HepG2 (cell line): ENCODE measurements around the gene NR2F1. TPM values are rescaled to one million over a fixed set of nuclear protein-coding genes. Genes with fewer than 3 reads are reported as not detected.

ENCODE experiments used
- BHLHE40 ChIP-seq: IDR thresholded peaks from 2 replicates; pipeline ENCODE4 v1.6.1; 2011; ENCODE audit warnings: low read length, improper control_type of control experiment
- CREB1 ChIP-seq, 2 experiments: fragments of 450-650 bp in 1 of 2; IDR thresholded peaks; 2 replicates each; pipeline ENCODE4 v1.6.1; 2016 to 2017; ENCODE audit warnings: control low read depth in 1 of 2, mild to moderate bottlenecking in 1 of 2, missing compliant biosample characterization in 1 of 2, missing genetic modification characterization in 1 of 2
- HNRNPK ChIP-seq: fragments of 200-400 bp; formaldehyde crosslinking; IDR thresholded peaks from 2 replicates; pipeline ENCODE4 v1.6.1; 2018; ENCODE audit warnings: low read length, low read depth, moderate library complexity, mild to moderate bottlenecking; ENCODE audit not compliant: poor library complexity, severe bottlenecking
- ISX ChIP-seq: sonication (generic); formaldehyde crosslinking; conservative IDR thresholded peaks from 2 replicates; pipeline ENCODE4 v1.5.0; 2020; ENCODE audit warnings: missing genetic modification reagents
- MIER3 ChIP-seq: IDR thresholded peaks from 2 replicates; pipeline ENCODE4 v1.6.1; 2016; ENCODE audit warnings: missing compliant biosample characterization, borderline replicate concordance
- NBN ChIP-seq: fragments of 450-650 bp; conservative IDR thresholded peaks from 2 replicates; pipeline ENCODE4 v1.6.1; 2017
- PBX3 ChIP-seq: sonication (generic); formaldehyde crosslinking; IDR thresholded peaks from 2 replicates; pipeline ENCODE4 v1.8.1; 2023; ENCODE audit warnings: missing genetic modification reagents, inconsistent platforms, borderline replicate concordance
- PCBP2 ChIP-seq: fragments of 200-400 bp; formaldehyde crosslinking; optimal IDR thresholded peaks from 2 replicates; pipeline ENCODE3; 2018; ENCODE audit warnings: low read length, low read depth; ENCODE audit not compliant: poor library complexity, severe bottlenecking
- POLR2AphosphoS5 ChIP-seq: IDR thresholded peaks from 2 replicates; pipeline ENCODE4 v1.6.1; 2012; ENCODE audit warnings: low read depth, low read length
- RXRB ChIP-seq: IDR thresholded peaks from 2 replicates; pipeline ENCODE4 v1.6.1; 2016; ENCODE audit warnings: borderline replicate concordance, missing genetic modification reagents, missing compliant biosample characterization
- STAT5B ChIP-seq: sonication (generic); formaldehyde crosslinking; IDR thresholded peaks from 2 replicates; pipeline ENCODE4 v1.4.0; 2020; ENCODE audit warnings: missing genetic modification reagents
- YEATS2 ChIP-seq: sonication (generic); formaldehyde crosslinking; IDR thresholded peaks from 2 replicates; pipeline ENCODE4 v1.4.0; 2020; ENCODE audit warnings: missing genetic modification reagents, borderline replicate concordance
- ZHX1 ChIP-seq: sonication (generic); formaldehyde crosslinking; IDR thresholded peaks from 2 replicates; pipeline ENCODE4 v1.8.1; 2022; ENCODE audit warnings: low read depth, mild to moderate bottlenecking, missing genetic modification reagents
- ZNF567 ChIP-seq: sonication (generic); formaldehyde crosslinking; IDR thresholded peaks from 2 replicates; pipeline ENCODE4 v1.8.1; 2023; ENCODE audit warnings: mild to moderate bottlenecking, missing genetic modification reagents, borderline replicate concordance
- polyA plus RNA-seq, 8 experiments: library from polyadenylated mRNA; depleted of rRNA in 3 of 8; stranded (reverse) in 7 of 8; unstranded in 1 of 8; fragments of >200 nt; fragmentation: Illumina TruSeq in 4 of 8; extraction: Trizol in 4 of 8; gene quantifications; 2 replicates each; pipeline versions ENCODE4 v1.2.1 to v1.2.3, GENCODE V29; 2011 to 2016; ENCODE audit warnings: low read depth in 4 of 8, missing spikeins in 1 of 8, mixed read lengths in 1 of 8; ENCODE audit not compliant: insufficient read depth in 1 of 8
- total RNA-seq, 5 experiments: library from RNA; depleted of rRNA; stranded (reverse); fragments of >200 nt; fragmentation: Illumina TruSeq; extraction: Trizol; gene quantifications; 2 replicates each; pipeline ENCODE4 v1.2.3, GENCODE V29; 2016; ENCODE audit warnings: low read depth in 1 of 5
- TF ChIP-seq, protein P1 (sequence below): sonication (generic); formaldehyde crosslinking; IDR thresholded peaks from 2 replicates; pipeline ENCODE4 v1.4.0; 2020; ENCODE audit warnings: missing genetic modification reagents
- TF ChIP-seq, protein P2 (sequence below): sonication (generic); formaldehyde crosslinking; IDR thresholded peaks from 2 replicates; pipeline ENCODE4 v1.5.0; 2020; ENCODE audit warnings: missing genetic modification reagents, mild to moderate bottlenecking, borderline replicate concordance
- TF ChIP-seq, protein P3 (sequence below): sonication (generic); formaldehyde crosslinking; IDR thresholded peaks from 2 replicates; pipeline ENCODE4 v1.8.0; 2022; ENCODE audit warnings: mild to moderate bottlenecking, missing genetic modification reagents; ENCODE audit not compliant: insufficient replicate concordance

The NR2F1 gene
- total and polyA plus RNA-seq, 2 of the 13 experiments (the other 11 are each of a cell fraction or from before 2014, with no cell fraction given): 17.1 to 59.7 TPM

DNA sequence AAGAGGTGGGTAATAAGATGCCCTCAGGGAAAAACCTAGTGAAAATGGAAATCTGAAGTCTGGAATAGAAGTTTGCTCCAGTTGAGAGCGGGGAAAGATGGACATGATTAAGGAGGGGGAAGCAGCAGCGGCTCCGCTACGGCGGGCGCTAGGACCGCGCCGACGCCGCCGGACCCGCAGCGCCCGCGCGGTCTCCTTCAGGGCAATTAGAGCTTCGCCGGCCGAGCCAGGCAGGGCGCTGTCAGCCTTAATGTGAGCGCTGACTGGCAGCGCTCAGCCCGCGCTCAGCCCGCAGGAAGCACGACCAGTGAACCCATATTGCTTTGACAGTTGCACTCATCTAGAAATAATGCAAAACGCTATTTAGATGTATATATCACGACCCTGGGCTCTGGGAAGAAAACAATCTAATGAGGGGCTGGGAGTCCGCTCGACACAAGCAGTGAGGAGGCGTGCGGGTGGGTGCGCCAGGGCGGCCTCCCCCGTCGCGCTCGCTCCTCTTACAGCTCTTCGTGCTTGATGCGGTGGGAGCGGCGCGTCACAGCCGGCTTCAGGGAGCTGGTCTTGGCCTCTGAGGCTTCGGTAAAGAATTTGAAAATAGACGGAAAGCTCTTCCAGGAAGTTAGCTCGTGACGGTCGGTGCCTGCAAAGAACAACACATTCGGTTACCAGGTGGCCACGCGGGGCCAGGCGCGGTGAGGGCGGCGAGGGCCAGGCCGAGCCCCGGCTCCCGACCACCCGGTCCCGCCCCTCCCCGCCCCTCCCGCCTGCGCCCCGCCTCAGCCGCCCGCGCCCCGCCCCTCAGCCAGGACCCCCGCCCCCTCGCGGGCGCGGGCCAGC lies 37.7 kb downstream of the NR2F1 start (continued):
- TF ChIP-seq, protein P1, sequence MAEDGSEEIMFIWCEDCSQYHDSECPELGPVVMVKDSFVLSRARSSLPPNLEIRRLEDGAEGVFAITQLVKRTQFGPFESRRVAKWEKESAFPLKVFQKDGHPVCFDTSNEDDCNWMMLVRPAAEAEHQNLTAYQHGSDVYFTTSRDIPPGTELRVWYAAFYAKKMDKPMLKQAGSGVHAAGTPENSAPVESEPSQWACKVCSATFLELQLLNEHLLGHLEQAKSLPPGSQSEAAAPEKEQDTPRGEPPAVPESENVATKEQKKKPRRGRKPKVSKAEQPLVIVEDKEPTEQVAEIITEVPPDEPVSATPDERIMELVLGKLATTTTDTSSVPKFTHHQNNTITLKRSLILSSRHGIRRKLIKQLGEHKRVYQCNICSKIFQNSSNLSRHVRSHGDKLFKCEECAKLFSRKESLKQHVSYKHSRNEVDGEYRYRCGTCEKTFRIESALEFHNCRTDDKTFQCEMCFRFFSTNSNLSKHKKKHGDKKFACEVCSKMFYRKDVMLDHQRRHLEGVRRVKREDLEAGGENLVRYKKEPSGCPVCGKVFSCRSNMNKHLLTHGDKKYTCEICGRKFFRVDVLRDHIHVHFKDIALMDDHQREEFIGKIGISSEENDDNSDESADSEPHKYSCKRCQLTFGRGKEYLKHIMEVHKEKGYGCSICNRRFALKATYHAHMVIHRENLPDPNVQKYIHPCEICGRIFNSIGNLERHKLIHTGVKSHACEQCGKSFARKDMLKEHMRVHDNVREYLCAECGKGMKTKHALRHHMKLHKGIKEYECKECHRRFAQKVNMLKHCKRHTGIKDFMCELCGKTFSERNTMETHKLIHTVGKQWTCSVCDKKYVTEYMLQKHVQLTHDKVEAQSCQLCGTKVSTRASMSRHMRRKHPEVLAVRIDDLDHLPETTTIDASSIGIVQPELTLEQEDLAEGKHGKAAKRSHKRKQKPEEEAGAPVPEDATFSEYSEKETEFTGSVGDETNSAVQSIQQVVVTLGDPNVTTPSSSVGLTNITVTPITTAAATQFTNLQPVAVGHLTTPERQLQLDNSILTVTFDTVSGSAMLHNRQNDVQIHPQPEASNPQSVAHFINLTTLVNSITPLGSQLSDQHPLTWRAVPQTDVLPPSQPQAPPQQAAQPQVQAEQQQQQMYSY: no peak
- TF ChIP-seq PCBP2: no peak
- no peak for TF ChIP-seq CREB1 (IDR thresholded peaks at IDR 0.05)
- TF ChIP-seq CREB1 (CRISPR knock-in tag; IDR thresholded peaks at IDR 0.05): no peak
- TF ChIP-seq, protein P2, sequence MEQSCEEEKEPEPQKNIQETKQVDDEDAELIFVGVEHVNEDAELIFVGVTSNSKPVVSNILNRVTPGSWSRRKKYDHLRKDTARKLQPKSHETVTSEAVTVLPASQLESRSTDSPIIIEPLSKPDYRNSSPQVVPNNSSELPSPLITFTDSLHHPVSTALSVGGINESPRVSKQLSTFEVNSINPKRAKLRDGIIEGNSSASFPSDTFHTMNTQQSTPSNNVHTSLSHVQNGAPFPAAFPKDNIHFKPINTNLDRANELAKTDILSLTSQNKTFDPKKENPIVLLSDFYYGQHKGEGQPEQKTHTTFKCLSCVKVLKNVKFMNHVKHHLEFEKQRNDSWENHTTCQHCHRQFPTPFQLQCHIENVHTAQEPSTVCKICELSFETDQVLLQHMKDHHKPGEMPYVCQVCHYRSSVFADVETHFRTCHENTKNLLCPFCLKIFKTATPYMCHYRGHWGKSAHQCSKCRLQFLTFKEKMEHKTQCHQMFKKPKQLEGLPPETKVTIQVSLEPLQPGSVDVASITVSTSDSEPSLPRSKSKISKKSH (CRISPR knock-in tag): no peak; the same call in 1 of the 2 replicates
- no peak for TF ChIP-seq HNRNPK
- TF ChIP-seq ZNF567 (CRISPR knock-in tag): no peak
- no peak; the same call in 1 of the 2 replicates for TF ChIP-seq RXRB (CRISPR knock-in tag)
- no peak for TF ChIP-seq YEATS2 (CRISPR knock-in tag)
- no peak for TF ChIP-seq STAT5B (CRISPR knock-in tag)
- TF ChIP-seq MIER3: no peak
- no peak for TF ChIP-seq ZHX1 (CRISPR knock-in tag)
- TF ChIP-seq, protein P3, sequence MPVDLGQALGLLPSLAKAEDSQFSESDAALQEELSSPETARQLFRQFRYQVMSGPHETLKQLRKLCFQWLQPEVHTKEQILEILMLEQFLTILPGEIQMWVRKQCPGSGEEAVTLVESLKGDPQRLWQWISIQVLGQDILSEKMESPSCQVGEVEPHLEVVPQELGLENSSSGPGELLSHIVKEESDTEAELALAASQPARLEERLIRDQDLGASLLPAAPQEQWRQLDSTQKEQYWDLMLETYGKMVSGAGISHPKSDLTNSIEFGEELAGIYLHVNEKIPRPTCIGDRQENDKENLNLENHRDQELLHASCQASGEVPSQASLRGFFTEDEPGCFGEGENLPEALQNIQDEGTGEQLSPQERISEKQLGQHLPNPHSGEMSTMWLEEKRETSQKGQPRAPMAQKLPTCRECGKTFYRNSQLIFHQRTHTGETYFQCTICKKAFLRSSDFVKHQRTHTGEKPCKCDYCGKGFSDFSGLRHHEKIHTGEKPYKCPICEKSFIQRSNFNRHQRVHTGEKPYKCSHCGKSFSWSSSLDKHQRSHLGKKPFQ (CRISPR knock-in tag): no peak
- TF ChIP-seq ISX (CRISPR knock-in tag): no peak; the same call in 1 of the 2 replicates
- TF ChIP-seq POLR2AphosphoS5: no peak
- TF ChIP-seq PBX3 (CRISPR knock-in tag): no peak
- no peak for TF ChIP-seq BHLHE40
- TF ChIP-seq NBN: no peak
